Heart left ventricle (tissue), 16 donors: ENCODE results near the gene RASGRP1. TPM values are rescaled to one million over a fixed set of nuclear protein-coding genes. Genes with fewer than 3 reads are reported as not detected.
"Not testable (repeated sequence)": the region's sequence is repeated elsewhere in the genome, so short reads cannot be mapped to it uniquely, and the experiment has no call there.

Experiments used
- ATAC-seq, 4 donors: fragments of 200-7000 bp; cut with Tn5 transposase; one replicate each; pipeline ENCODE4 v1.9.1; 2020 to 2022; ENCODE audit warnings: moderate library complexity in 4 of 4, mild to moderate bottlenecking in 3 of 4, moderate number of reproducible peaks in 1 of 4
- DNase-seq, 5 donors: peaks; one replicate each; pipeline ENCODE4 v3.0.0-alpha.2; 2020
- H3K27ac ChIP-seq, 12 donors: fragments of 200-600 bp; sonication (generic) in 4 of 12; one replicate each; pipeline versions ENCODE4 v1.5.0 to v1.8.0; 2016 to 2022; ENCODE audit warnings: mild to moderate bottlenecking in 2 of 12
- H3K27me3 ChIP-seq, 9 donors: fragments of 200-600 bp; sonication (generic) in 2 of 9; one replicate each; pipeline versions ENCODE4 v1.5.1 to v1.8.0; 2016 to 2022; ENCODE audit warnings: mild to moderate bottlenecking in 3 of 9
- H3K36me3 ChIP-seq, 9 donors: fragments of 200-600 bp; sonication (generic) in 2 of 9; one replicate each; pipeline versions ENCODE4 v1.5.0 to v1.8.0; 2018 to 2022; ENCODE audit warnings: mild to moderate bottlenecking in 2 of 9
- H3K4me1 ChIP-seq, 12 donors: fragments of 200-600 bp; sonication (generic) in 4 of 12; one replicate each; pipeline versions ENCODE4 v1.5.0 to v1.8.0; 2016 to 2022; ENCODE audit warnings: mild to moderate bottlenecking in 3 of 12
- H3K4me3 ChIP-seq, 12 donors: fragments of 200-600 bp; sonication (generic) in 4 of 12; one replicate each; pipeline versions ENCODE4 v1.5.0 to v1.8.0; 2017 to 2022; ENCODE audit warnings: mild to moderate bottlenecking in 9 of 12, moderate library complexity in 4 of 12
- H3K9me3 ChIP-seq, 12 donors: fragments of 200-600 bp; sonication (generic) in 4 of 12; one replicate each; pipeline versions ENCODE4 v1.5.0 to v1.8.0; 2016 to 2022; ENCODE audit warnings: mild to moderate bottlenecking in 1 of 12
- POLR2A ChIP-seq, 2 donors: fragments of 450-650 bp; IDR thresholded peaks; one replicate each; pipeline ENCODE4 v1.6.1; 2017; ENCODE audit warnings: antibody characterized with exemption in 2 of 2, mild to moderate bottlenecking in 2 of 2, moderate library complexity in 2 of 2
- WGBS, 4 donors: extraction: QIAGEN DNeasy Blood & Tissue Kit in 2 of 4; methylation state at CpG; one replicate each; pipeline versions ENCODE4 v1.1.5 to v1.1.7; 2013 to 2018; 5-methylcytosine and 5-hydroxymethylcytosine counted together
- intact Hi-C, 10 donors: fragments of 100-400 bp; cut with DNase I; formaldehyde crosslinking; loops; one replicate each; pipeline versions ENCODE4 v1.11.1 to v1.14.2; 2022
- polyA plus RNA-seq, 2 donors: library from polyadenylated mRNA; stranded (reverse); fragments of 200-250 nt; gene quantifications; one replicate each; pipeline ENCODE4 v1.2.3, GENCODE V29; 2013
- total RNA-seq, 9 donors: library from RNA; depleted of rRNA in 2 of 9; stranded (reverse); fragments of >200 nt in 2 of 9; fragmentation: NEBNext Ultra II Directional in 3 of 9; extraction: Animal tissue kit (Norgen Biotek cat#: 25700) in 3 of 9; gene quantifications; one replicate each; pipeline versions ENCODE4 v1.1.0 to v1.2.4, GENCODE V29; 2016 to 2023
- TF ChIP-seq, protein P1 (sequence below), 12 donors: fragments of 200-600 bp; sonication (generic) in 4 of 12; IDR thresholded peaks; one replicate each; pipeline versions ENCODE4 v1.5.0 to v1.8.0; 2018 to 2022; ENCODE audit warnings: antibody characterized with exemption in 12 of 12, mild to moderate bottlenecking in 5 of 12
- donor health status: ischemic (EF 13 %, LVEDD 7.1; RV severe dilation, severe dysfunction).
- donor health status: healthy with polysubstance abuse.
- donor health status: DM: no; HTN: yes; CAD: no.
- donor health status: DM: no; HTN: no; CAD: no.
- donor health status: ischemic (EF 25% LVEDD 6.9; RV normal size, moderate dysfunction).
- donor health status: ischemic (EF 25% LVEDD 5.7; RV mildly dilated, moderate dysfunction).
- donor health status: healthy.
- donor health status: DM: yes; HTN: yes; CAD: no.
- donor health status: ischemic (EF 35%, LVEDD 5.7; RV mildly dilated, moderate dysfunction).
- donor health status: nonischemic (EF 11% LVEDD 7.7; RV severe dilation, severe dysfunction).
- donor health status: DM: yes; HTN: yes; CAD: no.
- donor health status: PGD.
- donor health status: ischemic (EF 29% LVEDD 5.4; RV normal size, mild dysfunction).
- donor health status: nonischemic (EF 23%, LVEDD 6.1; RV moderate dilation, normal function).

Gene RASGRP1
- total and polyA plus RNA-seq, 11 donors = 0.03 to 5.5 (median 0.54) TPM; not detected in 1

DNA sequence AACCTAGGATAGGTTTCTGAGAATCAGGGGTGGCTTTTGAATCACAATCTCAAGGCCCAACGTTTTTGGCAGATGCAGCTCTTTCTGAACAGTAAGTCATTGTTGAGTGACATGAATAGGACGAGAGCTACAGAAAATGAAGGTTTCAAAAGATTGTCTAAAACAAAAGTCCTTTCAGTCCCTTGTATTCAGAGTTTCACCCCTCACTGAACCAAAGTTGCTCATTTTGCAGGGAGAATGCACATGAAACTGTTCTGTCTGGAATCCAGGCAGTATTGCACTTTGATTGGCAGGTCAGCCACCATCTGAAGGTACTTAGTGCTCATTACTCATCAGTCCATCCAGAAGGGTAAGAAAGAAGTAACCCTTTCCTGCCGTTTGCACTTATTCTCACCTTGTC is 24.1 kb upstream of the RASGRP1 start:
- WGBS, 4 donors = 35 to 50% (median 41%) methylated on average over 3 of the region's 3 CpGs
- H3K27ac ChIP-seq = no peak overlapping the region
- ATAC-seq = peak in 1 of 4 donors; percentile 58
- no peaks in the 10 kb centered on the region for H3K36me3 ChIP-seq
- peaks cover 0 to 6% (median 0%) of the 10 kb centered on the region in 12 donors for H3K9me3 ChIP-seq
- no peak overlapping the region for H3K4me3 ChIP-seq
- no peak for DNase-seq
- H3K4me1 ChIP-seq = peaks cover 0 to 3% (median 0%) of the 10 kb centered on the region in 12 donors
- H3K27me3 ChIP-seq = peaks cover 0 to 1% (median 0%) of the 10 kb centered on the region in 9 donors
- TF ChIP-seq POLR2A (IDR thresholded peaks at IDR 0.05) = no peak
- TF ChIP-seq, protein P1, sequence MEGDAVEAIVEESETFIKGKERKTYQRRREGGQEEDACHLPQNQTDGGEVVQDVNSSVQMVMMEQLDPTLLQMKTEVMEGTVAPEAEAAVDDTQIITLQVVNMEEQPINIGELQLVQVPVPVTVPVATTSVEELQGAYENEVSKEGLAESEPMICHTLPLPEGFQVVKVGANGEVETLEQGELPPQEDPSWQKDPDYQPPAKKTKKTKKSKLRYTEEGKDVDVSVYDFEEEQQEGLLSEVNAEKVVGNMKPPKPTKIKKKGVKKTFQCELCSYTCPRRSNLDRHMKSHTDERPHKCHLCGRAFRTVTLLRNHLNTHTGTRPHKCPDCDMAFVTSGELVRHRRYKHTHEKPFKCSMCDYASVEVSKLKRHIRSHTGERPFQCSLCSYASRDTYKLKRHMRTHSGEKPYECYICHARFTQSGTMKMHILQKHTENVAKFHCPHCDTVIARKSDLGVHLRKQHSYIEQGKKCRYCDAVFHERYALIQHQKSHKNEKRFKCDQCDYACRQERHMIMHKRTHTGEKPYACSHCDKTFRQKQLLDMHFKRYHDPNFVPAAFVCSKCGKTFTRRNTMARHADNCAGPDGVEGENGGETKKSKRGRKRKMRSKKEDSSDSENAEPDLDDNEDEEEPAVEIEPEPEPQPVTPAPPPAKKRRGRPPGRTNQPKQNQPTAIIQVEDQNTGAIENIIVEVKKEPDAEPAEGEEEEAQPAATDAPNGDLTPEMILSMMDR (IDR thresholded peaks at IDR 0.05) = no peak
- intact Hi-C loops = no loop called here

DNA sequence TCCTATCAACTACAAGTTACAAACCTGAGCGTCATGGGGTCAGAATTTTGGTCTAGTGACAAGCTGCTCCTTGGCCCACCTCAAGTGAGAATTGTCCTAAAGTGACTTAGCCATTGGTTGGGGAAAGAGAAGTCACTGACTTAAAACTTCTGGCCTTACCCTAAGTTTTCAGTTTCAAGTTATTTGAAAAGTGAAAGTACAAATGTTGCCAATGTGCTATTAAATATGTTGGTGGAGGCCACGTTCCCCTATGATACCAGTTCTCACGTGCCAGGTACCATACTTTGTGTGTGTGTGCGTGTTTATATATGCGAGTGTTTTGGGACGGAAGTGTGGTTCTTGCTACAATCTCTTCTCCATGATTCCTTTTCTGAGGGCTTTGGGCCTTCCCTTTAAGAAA is 22.6 kb upstream of the RASGRP1 start:
- Histone ChIP-seq H3K36me3 (no peaks in the 10 kb centered on the region), H3K27ac (no peak overlapping the region), H3K4me1 (peaks cover 0 to 3% (median 0%) of the 10 kb centered on the region in 12 donors), H3K27me3 (no peaks in the 10 kb centered on the region), H3K4me3 (no peak overlapping the region), H3K9me3 (peaks cover 0 to 6% (median 0%) of the 10 kb centered on the region in 12 donors)
- TF ChIP-seq POLR2A (IDR thresholded peaks at IDR 0.05) = no peak
- TF ChIP-seq, protein P1 (IDR thresholded peaks at IDR 0.05) = no peak
- ATAC-seq = no peak
- DNase-seq = no peak
- WGBS, 4 donors = 80 to 88% (median 84%) methylated on average over 6 of the region's 6 CpGs
- intact Hi-C loops = no loop called here

DNA sequence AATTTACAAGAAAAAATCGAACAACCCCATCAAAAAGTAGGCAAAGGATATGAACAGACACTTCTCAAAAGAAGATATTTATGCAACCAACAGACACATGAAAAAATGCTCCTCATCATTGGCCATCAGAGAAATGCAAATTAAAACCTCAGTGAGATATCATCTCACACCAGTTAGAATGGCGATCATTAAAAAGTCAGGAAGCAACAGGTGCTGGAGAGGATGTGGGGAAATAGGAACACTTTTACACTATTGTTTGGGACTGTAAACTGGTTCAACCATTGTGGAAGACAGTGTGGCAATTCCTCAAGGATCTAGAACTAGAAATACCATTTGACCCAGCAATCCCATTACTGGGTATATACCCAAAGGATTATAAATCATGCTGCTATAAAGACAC is 21.4 kb upstream of the RASGRP1 start:
- H3K27me3 ChIP-seq, H3K4me3 ChIP-seq, H3K36me3 ChIP-seq, H3K27ac ChIP-seq, H3K9me3 ChIP-seq, DNase-seq, H3K4me1 ChIP-seq, intact Hi-C loops, ATAC-seq: not testable (repeated sequence)
- WGBS, 4 donors = 87 to 94% (median 90%) methylated on average over 2 of the region's 2 CpGs

DNA sequence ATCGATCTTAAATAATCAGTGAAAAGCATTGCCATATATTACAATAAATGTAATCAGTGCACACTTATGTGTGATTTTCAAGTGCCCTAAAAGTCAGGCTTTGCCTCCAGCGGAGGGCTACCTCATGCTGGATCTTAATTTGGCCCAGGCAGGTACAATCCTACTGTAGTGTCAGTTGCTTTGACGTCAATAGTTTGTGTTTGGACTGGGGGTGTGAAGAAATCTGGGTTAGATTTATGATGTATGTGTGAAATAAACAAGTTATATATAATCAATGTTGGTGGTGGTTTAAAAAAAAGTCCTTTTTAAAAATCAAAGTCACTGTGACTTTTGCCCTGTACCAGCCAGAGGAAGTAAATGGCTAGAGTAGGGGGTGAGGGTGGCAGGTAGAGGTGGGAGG is 14.0 kb upstream of the RASGRP1 start:
- no peaks in the 10 kb centered on the region for H3K4me1 ChIP-seq
- DNase-seq = no peak
- TF ChIP-seq POLR2A (IDR thresholded peaks at IDR 0.05) = no peak
- TF ChIP-seq, protein P1 (IDR thresholded peaks at IDR 0.05) = no peak
- peaks cover 0 to 9% (median 0%) of the 10 kb centered on the region in 9 donors for H3K27me3 ChIP-seq
- H3K9me3 ChIP-seq = no peaks in the 10 kb centered on the region
- no peak overlapping the region for H3K4me3 ChIP-seq
- intact Hi-C loops = no loop called here
- no peaks in the 10 kb centered on the region for H3K36me3 ChIP-seq
- ATAC-seq = no peak
- H3K27ac ChIP-seq = no peak overlapping the region
- WGBS, 4 donors = 85 to 95% (median 90%) methylated on average over 3 of the region's 3 CpGs

DNA sequence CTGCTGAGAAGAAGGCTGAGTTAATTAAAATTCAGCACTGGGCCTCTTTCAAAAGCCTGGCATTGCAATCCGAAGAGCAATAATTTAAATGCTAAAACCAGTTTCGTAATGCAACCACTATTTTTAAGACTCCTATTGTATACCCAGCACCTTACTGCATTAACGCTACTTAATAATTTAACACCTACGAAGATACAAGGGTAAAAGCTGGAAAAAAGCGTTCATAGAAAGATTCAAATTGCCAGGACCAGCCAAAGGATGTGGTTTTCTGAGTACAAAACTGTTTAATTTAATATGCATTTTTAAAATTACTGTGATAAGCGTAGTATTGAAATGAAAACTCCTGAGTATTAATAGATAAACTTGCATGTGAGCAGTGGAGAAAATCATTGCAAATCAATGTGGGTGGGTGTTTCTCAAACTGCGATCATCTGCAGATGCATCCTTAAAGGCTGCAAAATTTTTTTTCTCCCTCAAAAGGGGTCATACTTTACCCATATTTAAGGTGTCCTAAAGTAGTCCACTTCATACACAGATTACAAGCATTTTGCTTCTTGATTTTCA is 12.9 kb upstream of the RASGRP1 start:
- no peak for TF ChIP-seq POLR2A (IDR thresholded peaks at IDR 0.05)
- H3K4me3 ChIP-seq = no peak overlapping the region
- intact Hi-C loops = no loop called here
- ATAC-seq = no peak
- H3K4me1 ChIP-seq = no peaks in the 10 kb centered on the region
- 84 to 89% (median 87%) methylated on average over 7 of the region's 7 CpGs for WGBS, 4 donors
- H3K36me3 ChIP-seq = no peaks in the 10 kb centered on the region
- peaks cover 0 to 9% (median 0%) of the 10 kb centered on the region in 9 donors for H3K27me3 ChIP-seq
- no peaks in the 10 kb centered on the region for H3K9me3 ChIP-seq
- H3K27ac ChIP-seq = peak overlapping the region in 1 of 12 donors; percentile 48
- DNase-seq = no peak
